ENCODE measurements around the gene BANF2. TPM values are rescaled to one million over a fixed set of nuclear protein-coding genes. Genes with fewer than 3 reads are reported as not detected.
A peak's percentile ranks its signal among the peaks of the same experiment; 100 is the strongest.

Gene BANF2
- total and polyA plus RNA-seq, 2 of the 13 experiments (the other 11 are each of a cell fraction or from before 2014, with no cell fraction given) = 0.35 TPM; not detected in 1

- TF ChIP-seq IKZF5 (CRISPR knock-in tag; IDR thresholded peaks at IDR 0.05) (0 out of 2 replicates have a peak, but pooled peaks have one; percentile 42), ZNF674 (CRISPR knock-in tag; IDR thresholded peaks at IDR 0.05; ENCODE audit: low read depth) (no peak), TCF12 (IDR thresholded peaks at IDR 0.05) (no peak), TCF12 (CRISPR knock-in tag; IDR thresholded peaks at IDR 0.05) (no peak; the same call in 1 of the 2 replicates), NRL (CRISPR knock-in tag; IDR thresholded peaks at IDR 0.05; ENCODE audit: borderline replicate concordance) (peak; percentile 62; the same call in 1 of the 2 replicates), RERE (CRISPR knock-in tag; IDR thresholded peaks at IDR 0.05; ENCODE audit: low read depth) (no peak), NAIF1 (CRISPR knock-in tag; IDR thresholded peaks at IDR 0.05; ENCODE audit: borderline replicate concordance) (no peak), ZNF639 (CRISPR knock-in tag; conservative IDR thresholded peaks at IDR 0.05) (0 out of 2 replicates have a peak, but pooled peaks have one; percentile 43), MLXIP (CRISPR knock-in tag; IDR thresholded peaks at IDR 0.05; ENCODE audit: borderline replicate concordance) (0 out of 2 replicates have a peak, but pooled peaks have one; percentile 60), ZNF281 (CRISPR knock-in tag; IDR thresholded peaks at IDR 0.05; ENCODE audit: borderline replicate concordance) (peak; percentile 38; the same call in 1 of the 2 replicates), ZNF563 (CRISPR knock-in tag; IDR thresholded peaks at IDR 0.05) (no peak)
These were observed 10.9 kb downstream of the BANF2 start (continued) for GRCh38 chr20:17710379-17711266.

Data from HepG2 (cell line).